Purkinje cell (primary cell): ENCODE data around the gene EPB41L4B. TPM values are rescaled to one million over a fixed set of nuclear protein-coding genes. Genes with fewer than 3 reads are reported as not detected.

Source experiments
- polyA plus RNA-seq: library from polyadenylated mRNA; unstranded; fragments of >200 nt; fragmentation: Nextera tagmentation; gene quantifications from 2 replicates; pipeline ENCODE4 v1.2.1, GENCODE V29; 2014

The EPB41L4B gene
- 0.90 and 4.4 TPM in 2 replicates for polyA plus RNA-seq

DNA sequence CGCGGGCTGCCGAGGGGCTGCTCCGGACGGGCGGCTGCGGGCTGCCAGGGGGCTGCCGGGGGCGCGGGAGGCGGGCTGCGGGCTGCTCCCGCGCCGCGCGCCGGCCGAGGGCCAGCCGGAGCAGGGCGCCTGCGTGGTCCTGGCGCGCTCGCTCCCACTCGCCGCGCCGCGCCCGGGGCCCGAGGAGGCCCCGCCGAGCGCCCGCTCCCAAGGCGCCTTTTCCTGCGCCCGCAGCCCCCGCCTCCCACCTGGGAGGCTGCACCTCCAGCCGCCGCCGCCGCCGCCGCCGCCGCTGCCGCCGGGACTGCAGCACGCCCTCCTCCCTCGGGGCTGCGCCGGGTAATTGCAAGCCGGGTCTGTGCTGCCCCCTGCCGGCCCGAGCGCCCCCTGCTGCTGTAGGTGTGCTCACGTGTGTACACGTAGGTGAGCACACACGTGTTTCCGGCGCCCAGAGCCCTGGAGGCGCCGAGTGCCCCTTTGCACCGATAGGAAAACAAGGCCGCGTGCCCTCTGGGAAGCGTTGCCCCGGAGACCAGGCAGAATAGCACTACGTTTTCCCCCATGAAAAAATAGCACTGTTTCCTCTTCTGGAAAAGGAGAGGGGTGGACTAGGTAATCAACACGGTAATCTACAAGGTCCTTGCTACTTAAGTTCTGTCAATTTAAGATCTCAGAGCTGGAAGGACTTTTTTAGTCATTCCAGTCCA, at the start of gene EPB41L4B:
TSS of gene EPB41L4B (minus strand) at position 318 of the 707 bp plus-strand sequence. CDS start 613 bp downstream, outside the sequence.

DNA sequence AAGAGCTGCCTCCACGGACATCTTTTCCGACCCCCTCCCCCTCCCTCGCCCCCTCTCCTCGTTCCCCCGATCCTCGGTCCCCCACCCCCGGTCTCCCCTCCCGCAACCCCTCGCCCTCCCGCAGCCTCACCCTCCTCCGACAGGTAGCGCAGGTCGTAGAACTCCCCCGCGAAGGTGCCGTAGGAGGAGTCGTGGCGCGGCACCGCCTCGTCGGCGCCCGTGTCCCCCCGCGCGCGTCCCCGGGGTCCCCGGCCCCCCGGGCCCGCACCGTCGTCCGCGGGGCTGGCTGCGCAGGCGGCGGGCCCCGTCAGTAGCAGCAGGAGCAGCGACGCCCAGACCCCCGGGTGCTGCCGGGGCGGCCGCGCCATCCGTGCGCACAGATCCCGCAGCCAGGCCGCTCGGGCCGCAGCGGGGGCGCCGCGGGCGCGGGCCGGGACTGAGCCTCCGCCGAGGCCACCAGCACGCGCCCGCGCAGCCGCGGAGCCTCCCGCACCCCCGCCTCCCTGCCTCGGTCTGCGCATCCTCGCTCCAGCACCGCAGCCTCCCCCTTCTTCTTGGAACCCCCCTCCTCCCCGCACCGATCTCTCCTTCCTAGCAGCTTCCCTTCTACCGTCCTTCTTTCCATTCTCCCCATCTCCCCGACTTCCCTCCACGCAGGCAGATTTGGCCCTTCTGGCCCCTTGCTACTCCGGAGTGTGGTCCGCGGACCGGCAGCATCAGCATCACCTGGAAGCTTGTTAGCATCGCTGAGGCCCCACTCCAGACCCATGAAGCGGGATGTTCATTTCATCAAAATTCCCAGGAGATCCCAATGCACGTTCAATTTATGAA, 153.9 kb downstream of the EPB41L4B start, which contains the start of gene FRRS1L:
TSS of gene FRRS1L (minus strand) at position 479 of the 831 bp plus-strand sequence. CDS start at position 368, 111 bp downstream.

Other genes starting within 250 kb of the EPB41L4B start
- 91.0 and 115 TPM in 2 replicates for gene TMEM245, start 201.1 kb downstream of the EPB41L4B start, polyA plus RNA-seq
- 32.1 and 37.6 TPM in 2 replicates for gene FRRS1L, start 153.8 kb downstream of the EPB41L4B start, polyA plus RNA-seq
- 0.07 and 0.67 TPM in 2 replicates for gene PTPN3, start 177.2 kb upstream of the EPB41L4B start, polyA plus RNA-seq